Liver (tissue), 5 donors: ENCODE data around the gene DNAAF8. TPM values are rescaled to one million over a fixed set of nuclear protein-coding genes. Genes with fewer than 3 reads are reported as not detected.

ENCODE experiments used
- polyA plus RNA-seq, 2 donors: library from polyadenylated mRNA; stranded (reverse) in 1 of 2; unstranded in 1 of 2; fragments of 200-250 nt in 1 of 2; fragments of >200 nt in 1 of 2; fragmentation: Nextera tagmentation in 1 of 2; extraction: Ambion mirVana in 1 of 2; gene quantifications; one replicate each; pipeline versions ENCODE4 v1.2.1 to v1.2.3, GENCODE V29; 2013 to 2015
- small RNA-seq: library from RNA; depleted of rRNA; stranded (forward); fragments of <200 nt; gene quantifications from one replicate; pipeline ENCODE3, GENCODE V24; 2014
- total RNA-seq, 2 donors: library from RNA; depleted of rRNA; stranded (reverse); fragments of >200 nt; gene quantifications; one replicate each; pipeline ENCODE4 v1.2.3, GENCODE V29; 2014
- donor health status: healthy.
- donor health status: healthy.
- donor health status: healthy.

DNAAF8 gene
- total and polyA plus RNA-seq, 4 donors: 0.33 to 0.75 (median 0.56) TPM

Small RNA genes lying within 50 kb of the gene (small RNA-seq; reads per million reads assigned to genes)
- not detected for gene RF00017

Other genes starting within 250 kb of the DNAAF8 start
- gene CDIP1, start 195.8 kb upstream of the DNAAF8 start, total RNA-seq: 1 to 10 TPM; 4.4 to 8.4 TPM
- 10 to 100 TPM; 15.7 to 18.6 TPM for gene CDIP1, start 195.8 kb upstream of the DNAAF8 start, polyA plus RNA-seq
- gene C16orf96, start 178.2 kb upstream of the DNAAF8 start, total RNA-seq: under 1 TPM; 0.09 to 0.25 TPM
- under 1 TPM; 0.06 to 0.07 TPM for gene C16orf96, start 178.2 kb upstream of the DNAAF8 start, polyA plus RNA-seq
- 1 to 10 TPM; 4.5 to 6.9 TPM for gene UBALD1, start 119.6 kb upstream of the DNAAF8 start, total RNA-seq
- 10 to 100 TPM in 1 of 2 donors, 1 to 10 TPM in 1; 8.2 to 22.4 TPM for gene UBALD1, start 119.6 kb upstream of the DNAAF8 start, polyA plus RNA-seq
- 10 to 100 TPM; 15.9 to 35.7 TPM for gene MGRN1, start 109.7 kb upstream of the DNAAF8 start, total RNA-seq
- 10 to 100 TPM; 21.9 to 29.9 TPM for gene MGRN1, start 109.7 kb upstream of the DNAAF8 start, polyA plus RNA-seq
- 10 to 100 TPM; 22.4 to 40.3 TPM for gene NUDT16L1, start 41.0 kb upstream of the DNAAF8 start, total RNA-seq
- 10 to 100 TPM; 32.3 to 43.4 TPM for gene NUDT16L1, start 41.0 kb upstream of the DNAAF8 start, polyA plus RNA-seq
- 10 to 100 TPM in 1 of 2 donors, 1 to 10 TPM in 1; 4.1 to 14.0 TPM for gene ANKS3, start 266 bp upstream of the DNAAF8 start, total RNA-seq
- 1 to 10 TPM; 4.0 to 5.3 TPM for gene ANKS3, start 266 bp upstream of the DNAAF8 start, polyA plus RNA-seq
- 1 to 10 TPM; 5.9 to 7.4 TPM for gene ZNF500, start 32.6 kb downstream of the DNAAF8 start, total RNA-seq
- 1 to 10 TPM; 3.0 to 4.0 TPM for gene ZNF500, start 32.6 kb downstream of the DNAAF8 start, polyA plus RNA-seq
- gene SEPTIN12, start 53.8 kb downstream of the DNAAF8 start, total RNA-seq: not detected
- not detected for gene SEPTIN12, start 53.8 kb downstream of the DNAAF8 start, polyA plus RNA-seq
- 1 to 10 TPM in 1 of 2 donors, not detected in 1; 1.2 TPM for gene SMIM22, start 60.8 kb downstream of the DNAAF8 start, total RNA-seq
- under 1 TPM; 0.49 to 0.72 TPM for gene SMIM22, start 60.8 kb downstream of the DNAAF8 start, polyA plus RNA-seq
- gene ROGDI, start 68.1 kb downstream of the DNAAF8 start, total RNA-seq: 10 to 100 TPM; 14.0 to 28.1 TPM
- 10 to 100 TPM; 16.1 to 18.6 TPM for gene ROGDI, start 68.1 kb downstream of the DNAAF8 start, polyA plus RNA-seq
- 10 to 100 TPM; 43.7 to 50.2 TPM for gene GLYR1, start 112.8 kb downstream of the DNAAF8 start, total RNA-seq
- 10 to 100 TPM; 18.1 to 37.4 TPM for gene GLYR1, start 112.8 kb downstream of the DNAAF8 start, polyA plus RNA-seq
- gene UBN1, start 112.9 kb downstream of the DNAAF8 start, total RNA-seq: 10 to 100 TPM; 19.1 to 19.7 TPM
- 1 to 10 TPM; 7.3 to 9.3 TPM for gene UBN1, start 112.9 kb downstream of the DNAAF8 start, polyA plus RNA-seq
- gene PPL, start 202.6 kb downstream of the DNAAF8 start, total RNA-seq: 10 to 100 TPM in 1 of 2 donors, 1 to 10 TPM in 1; 2.1 to 26.0 TPM
- gene PPL, start 202.6 kb downstream of the DNAAF8 start, polyA plus RNA-seq: 1 to 10 TPM; 5.4 to 6.8 TPM
- gene SEC14L5, start 223.8 kb downstream of the DNAAF8 start, total RNA-seq: under 1 TPM; 0.17 to 0.65 TPM
- under 1 TPM; 0.03 to 0.07 TPM for gene SEC14L5, start 223.8 kb downstream of the DNAAF8 start, polyA plus RNA-seq